HG02970 (cell line): ENCODE measurements around the gene TK2.
"Not testable (repeated sequence)": the region's sequence is repeated elsewhere in the genome, so short reads cannot be mapped to it uniquely, and the experiment has no call there.

Experiments used
- ATAC-seq: cut with Tn5 transposase; IDR thresholded peaks from one replicate; pipeline ENCODE4 v1.9.1; 2021; ENCODE audit warnings: mild to moderate bottlenecking, moderate library complexity, moderate number of reproducible peaks; ENCODE audit not compliant: unreplicated experiment, low FRiP score

The TK2 gene

GRCh38 chr16:66521951-66522771 is 27.8 kb downstream of the TK2 start:
- ATAC-seq, result no peak

- ATAC-seq, result no peak
Observed at GRCh38 chr16:66521252-66521713, 28.6 kb downstream of the TK2 start.

DNA sequence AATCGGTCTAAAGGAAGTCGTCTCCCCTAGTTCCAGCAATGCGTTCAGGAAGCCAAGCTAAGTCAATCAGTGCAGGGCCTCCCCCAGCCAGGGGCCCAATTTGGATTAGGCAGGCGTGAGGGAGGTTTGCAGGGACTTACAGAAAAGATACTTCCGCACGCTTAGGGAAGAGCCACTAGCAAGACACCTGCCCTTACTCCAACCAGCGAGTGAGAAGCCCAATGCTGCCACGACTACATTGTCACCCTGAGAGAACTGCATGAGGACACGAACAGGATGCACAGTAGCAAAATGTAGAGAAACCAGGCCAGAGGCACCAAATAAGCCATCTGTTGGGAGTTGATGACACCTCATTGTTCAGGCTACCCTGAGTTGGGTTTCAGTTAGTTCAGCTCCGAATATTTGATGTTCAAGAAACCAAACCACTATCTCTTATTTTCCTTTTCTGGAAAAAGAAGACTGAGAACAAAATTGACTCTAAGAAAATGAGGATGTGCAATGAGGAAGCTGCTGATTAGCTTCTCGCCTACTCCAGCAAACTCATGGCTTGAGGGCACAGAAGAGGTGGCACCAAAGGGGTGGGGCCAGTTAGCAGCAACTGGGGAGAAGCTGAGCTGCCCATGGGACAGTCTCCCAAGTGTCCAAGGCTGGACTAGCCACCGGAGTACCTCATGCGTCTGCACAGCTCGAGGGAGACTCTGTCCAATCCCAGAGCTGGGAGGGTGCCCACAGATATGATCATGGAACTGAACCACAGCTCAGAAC is 29.3 kb downstream of the TK2 start:
- ATAC-seq, result no peak

GRCh38 chr16:66519482-66520373 is 30.2 kb downstream of the TK2 start:
- no peak for ATAC-seq

DNA sequence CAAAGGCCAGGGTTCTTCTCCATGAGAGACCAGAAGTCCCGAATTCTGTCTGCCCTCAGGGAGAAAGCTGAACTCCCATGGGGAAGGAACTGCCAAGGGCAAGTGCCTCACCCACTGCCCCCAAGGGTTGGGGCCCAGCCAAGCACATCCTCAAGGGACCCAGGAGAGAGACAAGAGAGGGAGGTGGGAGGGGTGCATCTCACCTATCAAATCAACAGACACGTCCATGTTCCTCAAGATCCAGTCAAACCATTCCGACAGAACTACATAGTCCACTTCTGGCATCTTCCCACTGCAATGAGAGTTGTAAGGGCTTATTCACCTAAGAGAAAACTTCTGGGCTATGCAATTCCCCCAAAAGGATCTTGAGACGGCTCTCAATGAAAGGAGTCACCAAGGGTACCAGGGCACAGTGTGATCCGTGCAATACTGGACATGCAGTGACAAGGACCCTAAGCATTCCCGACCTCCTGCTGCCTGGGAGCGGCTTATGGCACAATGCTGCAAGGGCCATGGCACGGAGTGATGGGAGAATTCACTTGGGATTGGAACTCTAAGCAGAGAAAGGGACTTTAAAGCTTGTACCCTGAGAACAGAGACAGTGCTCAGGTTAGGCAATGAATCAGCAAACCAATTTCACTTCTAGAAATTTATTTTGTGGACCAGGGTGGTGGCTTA is 32.2 kb downstream of the TK2 start:
- ATAC-seq, result no peak

DNA sequence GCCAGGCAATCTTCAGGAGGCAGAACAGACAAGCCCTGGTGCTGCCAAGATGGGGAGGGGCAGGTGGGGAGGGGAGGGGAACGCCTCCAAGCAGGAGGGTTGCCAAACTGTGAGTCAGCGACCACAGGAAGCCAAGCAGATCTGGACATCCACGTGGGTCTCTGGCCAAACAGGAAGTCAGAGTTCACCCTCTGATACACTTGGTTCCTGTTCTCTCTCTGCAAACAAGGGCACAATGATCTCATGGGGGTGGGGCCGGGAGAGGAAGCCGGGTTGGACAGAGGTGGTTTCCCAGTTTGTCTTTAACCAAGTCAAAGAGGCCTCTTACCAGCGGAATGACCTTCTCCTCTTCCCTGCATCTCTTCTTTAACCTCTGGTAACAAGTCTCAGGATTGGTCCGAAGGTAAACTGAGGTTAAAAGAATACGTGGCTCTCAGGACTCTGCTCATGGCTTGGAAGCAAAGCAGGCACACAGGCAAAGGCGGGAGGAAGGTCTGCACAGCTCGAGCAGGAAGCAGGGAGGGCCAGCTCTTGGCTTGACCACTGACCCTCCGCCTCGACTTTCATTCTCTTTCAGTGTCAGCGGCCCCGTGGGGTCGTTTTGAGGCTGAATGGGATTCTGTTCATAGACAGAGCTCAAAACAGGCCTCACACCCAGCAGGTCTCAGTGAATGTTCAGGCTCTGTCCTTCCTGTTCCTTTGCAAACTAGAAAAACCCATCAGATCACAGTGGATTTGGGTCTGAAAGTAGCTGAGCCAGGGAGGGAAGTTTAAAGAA is 32.9 kb downstream of the TK2 start:
- peak; percentile 97 for ATAC-seq

DNA sequence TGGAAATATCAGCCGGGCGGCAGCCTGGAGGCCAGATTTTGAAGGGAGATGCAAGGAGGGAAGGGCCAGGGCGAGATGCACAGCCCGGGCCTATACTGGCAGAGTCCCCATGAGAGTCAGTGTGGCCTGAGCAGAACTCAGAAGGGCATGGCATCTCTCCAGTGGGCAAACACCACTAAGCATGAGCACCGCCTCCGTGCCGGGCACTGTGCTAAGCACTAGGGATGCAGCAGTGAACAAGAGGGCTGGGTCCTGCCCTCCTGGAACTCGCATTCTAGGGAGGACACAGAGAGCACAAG is 33.5 kb downstream of the TK2 start:
- ATAC-seq, result peak; percentile 10

DNA sequence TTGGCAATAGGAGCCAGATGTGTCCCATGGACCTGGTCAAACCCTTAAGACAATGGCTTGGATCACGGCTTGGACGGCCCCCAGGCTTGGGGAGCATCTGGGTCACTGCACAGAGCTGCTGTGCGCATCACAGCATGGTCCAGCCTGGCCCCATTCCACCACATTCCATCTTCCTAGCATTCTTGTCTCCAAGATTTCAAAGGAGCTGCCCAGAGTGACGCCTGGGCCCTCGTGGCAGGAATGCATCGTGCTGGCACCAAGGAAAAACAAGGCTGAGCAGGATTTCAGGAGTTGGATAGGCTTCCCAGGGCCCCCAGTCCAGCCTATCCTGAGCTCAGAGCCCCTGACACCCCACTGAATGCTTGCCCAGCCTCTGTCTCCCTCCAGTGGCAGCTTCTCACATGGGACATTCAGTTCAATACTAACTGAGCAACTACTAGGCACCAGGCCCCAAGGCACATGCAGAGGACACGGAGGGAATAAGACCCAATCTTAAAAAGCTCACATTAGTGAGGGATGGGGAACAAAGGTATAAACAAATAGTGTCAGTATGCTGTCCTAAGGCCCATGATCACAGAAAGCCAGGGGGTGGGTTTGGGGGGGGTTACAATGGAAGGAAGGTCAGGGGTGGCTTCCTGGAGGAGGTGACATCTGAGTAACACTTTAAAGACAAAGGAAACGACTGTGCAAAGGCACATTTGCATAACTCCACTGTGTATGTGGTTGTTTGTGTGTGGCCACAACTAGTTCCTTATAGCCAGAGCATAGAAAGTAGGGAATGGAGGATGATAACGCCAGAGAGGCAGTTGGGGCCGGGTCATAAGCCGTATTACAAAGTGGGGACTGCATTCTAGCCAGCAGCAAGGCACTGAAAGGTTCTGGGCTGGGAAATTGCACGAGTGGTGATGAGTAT is 34.1 kb downstream of the TK2 start:
- no peak for ATAC-seq

DNA sequence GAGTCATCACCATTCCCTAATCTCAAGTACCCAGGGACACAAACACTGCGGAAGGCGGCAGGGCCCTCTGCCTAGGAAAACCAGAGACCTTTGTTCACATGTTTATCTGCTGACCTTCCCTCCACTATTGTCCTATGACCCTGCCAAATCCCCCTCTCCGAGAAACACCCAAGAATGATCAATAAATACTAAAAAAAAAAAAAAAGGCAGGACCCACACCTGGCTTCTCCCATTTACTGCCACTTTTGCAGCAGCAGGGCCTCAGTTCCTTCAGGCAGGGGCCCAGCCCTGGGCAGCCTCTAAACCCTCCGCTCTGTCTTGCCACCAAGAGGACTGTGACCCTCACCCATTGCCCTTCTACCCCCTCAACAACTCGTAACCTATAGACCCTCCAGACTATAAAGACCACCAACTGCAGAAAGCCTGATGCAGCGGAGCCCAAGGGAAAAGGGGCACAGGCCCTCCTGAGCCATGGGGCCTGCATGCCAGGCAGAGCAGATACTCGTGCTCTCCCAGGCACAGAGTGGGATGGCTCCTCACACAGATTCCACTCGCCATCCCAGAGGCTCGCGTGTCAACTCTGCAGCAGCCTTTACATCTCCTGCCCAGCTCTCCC is 34.8 kb downstream of the TK2 start:
- not testable (repeated sequence) for ATAC-seq

GRCh38 chr16:66514391-66514790 is 35.5 kb downstream of the TK2 start:
- ATAC-seq, result not testable (repeated sequence)

GRCh38 chr16:66513111-66513723 is 36.7 kb downstream of the TK2 start:
- ATAC-seq, result no peak

- ATAC-seq, result no peak
Observed at GRCh38 chr16:66512272-66513110, 37.4 kb downstream of the TK2 start.

DNA sequence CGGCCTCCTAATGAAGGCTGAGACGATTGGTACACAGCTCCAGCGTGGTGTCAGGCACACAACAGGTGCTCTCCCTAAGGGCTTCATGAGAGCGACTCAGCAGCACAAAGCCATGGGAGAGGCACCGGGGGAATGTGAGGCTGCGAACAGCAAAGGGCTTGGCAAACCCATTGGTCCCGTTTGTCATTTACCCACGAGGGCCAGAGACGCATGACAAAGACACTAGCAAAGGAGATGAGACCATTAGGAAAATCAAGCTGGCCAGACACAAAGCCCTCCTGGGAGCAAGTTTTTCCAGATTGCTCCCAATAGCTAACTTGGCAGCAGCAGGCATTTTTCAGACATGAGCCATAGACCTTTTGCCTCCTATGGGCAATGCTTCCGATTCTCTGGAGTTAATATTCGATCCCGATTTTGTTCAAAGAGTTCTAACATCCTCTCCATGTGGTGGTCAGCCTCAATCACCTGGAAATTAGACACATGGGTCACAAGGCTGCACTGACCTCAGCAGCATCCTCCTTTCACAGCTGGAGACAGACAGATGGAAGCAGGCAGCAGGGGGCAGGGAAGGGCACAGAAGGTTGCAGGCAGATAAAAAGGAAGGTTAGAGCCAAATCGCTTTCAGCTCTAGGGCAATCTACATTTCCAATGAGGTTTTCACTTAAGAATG is 38.2 kb downstream of the TK2 start:
- no peak for ATAC-seq

GRCh38 chr16:66510711-66511601 is 39.0 kb downstream of the TK2 start:
- no peak for ATAC-seq

- no peak for ATAC-seq
Observed at GRCh38 chr16:66510298-66510697, 39.6 kb downstream of the TK2 start.
